Measurements from ENCODE around the gene CCDC85C.

Gene CCDC85C

GRCh38 chr14:99513183-99513694 is 90.8 kb downstream of the CCDC85C start:
- no peak for DNase-seq (ENCODE audit: low read depth)
- H3K4me3 ChIP-seq (ENCODE audit: low read length): no peak overlapping the region
- H3K27me3 ChIP-seq (replicated peaks; ENCODE audit: control insufficient read depth, insufficient read depth, low read length): no peaks in the 10 kb centered on the region
- no peaks in the 10 kb centered on the region for H3K9me3 ChIP-seq (ENCODE audit: control insufficient read depth, low read length)
- H3K9ac ChIP-seq (ENCODE audit: low read length): no peak overlapping the region
- peaks cover 14% of the 10 kb centered on the region for H3K4me1 ChIP-seq (ENCODE audit: control insufficient read depth, insufficient read depth, low read length)
- peaks cover 28% of the 10 kb centered on the region for H3K36me3 ChIP-seq (ENCODE audit: control insufficient read depth, insufficient read depth, low read length, severe bottlenecking)

DNA sequence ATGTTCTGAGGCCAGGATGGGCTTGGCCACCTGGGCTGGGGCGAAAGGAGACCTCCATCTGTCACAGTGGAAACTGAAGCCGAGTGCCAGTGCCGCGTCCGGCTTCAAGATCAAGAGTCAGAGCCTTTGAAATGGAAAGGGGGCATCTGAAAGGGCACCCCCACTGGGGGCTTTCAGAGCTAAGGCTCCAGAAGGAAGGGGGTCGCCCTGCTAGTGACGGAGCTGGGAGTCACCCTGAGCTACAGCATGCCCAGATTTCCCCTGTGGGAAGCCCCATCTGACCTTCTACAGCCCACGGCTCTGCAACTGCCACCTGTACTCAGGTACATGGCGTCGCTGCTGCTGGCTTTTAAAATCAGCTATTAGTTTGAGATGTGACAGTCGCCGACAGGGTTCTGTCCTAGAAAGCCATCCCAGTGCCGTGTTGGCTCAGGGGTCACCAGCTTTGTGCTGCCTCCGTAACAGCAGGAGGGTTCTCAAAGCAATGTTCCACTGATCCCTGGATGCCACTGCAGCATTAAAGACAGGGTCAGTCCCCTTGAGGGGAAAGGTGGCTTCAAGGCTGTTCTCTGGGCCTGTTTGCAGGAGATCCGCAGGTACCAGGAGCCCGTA is 91.3 kb downstream of the CCDC85C start:
- H3K36me3 ChIP-seq (ENCODE audit: control insufficient read depth, insufficient read depth, low read length, severe bottlenecking): peaks cover 33% of the 10 kb centered on the region
- H3K4me3 ChIP-seq (ENCODE audit: low read length): no peak overlapping the region
- H3K4me1 ChIP-seq (ENCODE audit: control insufficient read depth, insufficient read depth, low read length): peaks cover 14% of the 10 kb centered on the region
- no peaks in the 10 kb centered on the region for H3K27me3 ChIP-seq (replicated peaks; ENCODE audit: control insufficient read depth, insufficient read depth, low read length)
- no peak for DNase-seq (ENCODE audit: low read depth)
- H3K9ac ChIP-seq (ENCODE audit: low read length): no peak overlapping the region
- no peaks in the 10 kb centered on the region for H3K9me3 ChIP-seq (ENCODE audit: control insufficient read depth, low read length)

DNA sequence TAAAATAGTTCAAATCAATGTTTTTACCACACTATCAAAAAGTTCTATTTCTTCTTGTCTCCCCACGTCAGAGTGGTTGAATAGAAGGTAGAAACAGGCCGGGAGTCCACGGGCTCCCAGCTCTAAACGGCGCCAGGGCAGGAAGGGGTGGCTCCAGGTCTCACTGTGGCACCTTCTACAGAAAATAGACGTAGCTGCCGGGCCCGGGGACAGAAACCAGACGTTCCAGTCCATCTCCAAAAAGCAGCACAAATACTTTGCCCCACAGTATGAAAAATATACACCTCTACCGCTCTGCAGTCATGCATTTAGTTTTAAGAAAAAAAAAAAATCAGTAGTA is 91.9 kb downstream of the CCDC85C start:
- H3K36me3 ChIP-seq (ENCODE audit: control insufficient read depth, insufficient read depth, low read length, severe bottlenecking): peaks cover 39% of the 10 kb centered on the region
- no peak overlapping the region for H3K4me3 ChIP-seq (ENCODE audit: low read length)
- peaks cover 14% of the 10 kb centered on the region for H3K4me1 ChIP-seq (ENCODE audit: control insufficient read depth, insufficient read depth, low read length)
- H3K27me3 ChIP-seq (replicated peaks; ENCODE audit: control insufficient read depth, insufficient read depth, low read length): no peaks in the 10 kb centered on the region
- H3K9ac ChIP-seq (ENCODE audit: low read length): peak overlapping the region; percentile 56
- H3K9me3 ChIP-seq (ENCODE audit: control insufficient read depth, low read length): no peaks in the 10 kb centered on the region
- DNase-seq (ENCODE audit: low read depth): no peak

DNA sequence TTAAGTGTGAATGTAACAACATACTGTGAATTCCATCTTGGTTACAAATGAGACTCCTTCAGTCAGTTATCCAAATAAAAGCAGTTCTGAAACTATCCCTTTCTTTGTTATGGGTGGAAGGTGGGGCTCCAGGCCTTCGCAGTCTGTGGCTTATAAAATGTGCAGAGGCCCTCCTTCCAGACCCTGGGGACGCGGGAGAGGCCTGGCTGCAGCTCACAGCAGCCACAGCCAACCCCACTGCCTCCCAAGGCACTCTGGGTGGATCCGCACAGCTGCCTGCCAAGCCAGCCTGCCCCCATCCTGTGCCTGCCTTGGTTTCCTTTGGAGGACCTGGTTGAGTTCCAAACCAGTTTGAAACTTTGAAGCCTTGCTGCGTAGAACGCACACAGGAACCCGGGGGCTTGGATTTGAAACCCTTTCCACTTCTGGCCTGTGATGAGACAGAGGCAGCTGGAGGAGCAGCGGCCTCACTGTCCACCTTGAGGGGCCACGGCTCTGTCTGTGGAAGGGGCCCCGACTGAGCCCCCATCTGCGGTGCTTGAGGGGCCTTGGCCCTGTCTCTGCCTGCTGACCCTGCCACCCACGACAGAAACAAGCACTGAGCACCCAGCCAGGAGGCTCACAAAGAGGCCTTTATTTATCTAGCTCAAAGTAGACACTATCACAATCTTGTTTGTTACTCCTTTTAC is 92.4 kb downstream of the CCDC85C start:
- Histone ChIP-seq H3K36me3 (ENCODE audit: control insufficient read depth, insufficient read depth, low read length, severe bottlenecking) (peaks cover 44% of the 10 kb centered on the region), H3K4me3 (ENCODE audit: low read length) (no peak overlapping the region), H3K9ac (ENCODE audit: low read length) (peak overlapping the region; percentile 56), H3K9me3 (ENCODE audit: control insufficient read depth, low read length) (no peaks in the 10 kb centered on the region), H3K27me3 (replicated peaks; ENCODE audit: control insufficient read depth, insufficient read depth, low read length) (no peaks in the 10 kb centered on the region), H3K4me1 (ENCODE audit: control insufficient read depth, insufficient read depth, low read length) (peaks cover 14% of the 10 kb centered on the region)
- peak; percentile 68 for DNase-seq (ENCODE audit: low read depth)

DNA sequence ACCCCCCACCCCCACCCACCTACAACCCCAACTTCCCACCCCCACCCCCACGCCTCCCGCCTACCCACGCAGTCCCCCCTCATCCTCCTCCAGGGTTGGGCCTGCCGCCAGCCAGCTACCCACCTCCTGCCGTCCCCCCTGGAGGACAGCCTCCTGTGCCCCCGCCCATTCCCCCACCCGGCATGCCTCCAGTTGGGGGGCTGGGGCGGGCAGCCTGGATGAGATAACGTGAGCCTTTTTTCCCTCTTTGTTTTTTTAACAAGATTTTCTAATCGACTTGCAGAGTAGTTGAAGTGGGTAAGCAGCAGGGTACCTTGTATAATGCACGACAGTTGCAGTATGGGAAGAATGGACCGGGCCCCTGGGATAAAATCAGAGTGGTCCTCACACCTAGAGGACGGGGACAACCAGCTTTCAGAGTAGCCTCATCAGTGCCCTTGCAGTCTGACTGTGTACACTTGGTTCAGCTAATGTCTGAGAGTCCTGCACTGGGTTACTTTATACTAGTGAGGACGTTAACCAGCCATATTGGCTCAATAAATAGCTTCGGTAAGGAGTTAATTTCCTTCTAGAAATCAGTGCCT is 93.4 kb downstream of the CCDC85C start:
- H3K27me3 ChIP-seq (replicated peaks; ENCODE audit: control insufficient read depth, insufficient read depth, low read length): no peaks in the 10 kb centered on the region
- peak overlapping the region; percentile 56 for H3K9ac ChIP-seq (ENCODE audit: low read length)
- no peak overlapping the region for H3K4me3 ChIP-seq (ENCODE audit: low read length)
- H3K9me3 ChIP-seq (ENCODE audit: control insufficient read depth, low read length): no peaks in the 10 kb centered on the region
- no peak for DNase-seq (ENCODE audit: low read depth)
- peaks cover 53% of the 10 kb centered on the region for H3K36me3 ChIP-seq (ENCODE audit: control insufficient read depth, insufficient read depth, low read length, severe bottlenecking)
- H3K4me1 ChIP-seq (ENCODE audit: control insufficient read depth, insufficient read depth, low read length): peaks cover 14% of the 10 kb centered on the region

GRCh38 chr14:99509871-99510555 is 94.0 kb downstream of the CCDC85C start:
- H3K9me3 ChIP-seq (ENCODE audit: control insufficient read depth, low read length): no peaks in the 10 kb centered on the region
- H3K36me3 ChIP-seq (ENCODE audit: control insufficient read depth, insufficient read depth, low read length, severe bottlenecking): peaks cover 60% of the 10 kb centered on the region
- no peak overlapping the region for H3K9ac ChIP-seq (ENCODE audit: low read length)
- H3K4me1 ChIP-seq (ENCODE audit: control insufficient read depth, insufficient read depth, low read length): peaks cover 14% of the 10 kb centered on the region
- no peaks in the 10 kb centered on the region for H3K27me3 ChIP-seq (replicated peaks; ENCODE audit: control insufficient read depth, insufficient read depth, low read length)
- no peak for DNase-seq (ENCODE audit: low read depth)
- H3K4me3 ChIP-seq (ENCODE audit: low read length): no peak overlapping the region

DNA sequence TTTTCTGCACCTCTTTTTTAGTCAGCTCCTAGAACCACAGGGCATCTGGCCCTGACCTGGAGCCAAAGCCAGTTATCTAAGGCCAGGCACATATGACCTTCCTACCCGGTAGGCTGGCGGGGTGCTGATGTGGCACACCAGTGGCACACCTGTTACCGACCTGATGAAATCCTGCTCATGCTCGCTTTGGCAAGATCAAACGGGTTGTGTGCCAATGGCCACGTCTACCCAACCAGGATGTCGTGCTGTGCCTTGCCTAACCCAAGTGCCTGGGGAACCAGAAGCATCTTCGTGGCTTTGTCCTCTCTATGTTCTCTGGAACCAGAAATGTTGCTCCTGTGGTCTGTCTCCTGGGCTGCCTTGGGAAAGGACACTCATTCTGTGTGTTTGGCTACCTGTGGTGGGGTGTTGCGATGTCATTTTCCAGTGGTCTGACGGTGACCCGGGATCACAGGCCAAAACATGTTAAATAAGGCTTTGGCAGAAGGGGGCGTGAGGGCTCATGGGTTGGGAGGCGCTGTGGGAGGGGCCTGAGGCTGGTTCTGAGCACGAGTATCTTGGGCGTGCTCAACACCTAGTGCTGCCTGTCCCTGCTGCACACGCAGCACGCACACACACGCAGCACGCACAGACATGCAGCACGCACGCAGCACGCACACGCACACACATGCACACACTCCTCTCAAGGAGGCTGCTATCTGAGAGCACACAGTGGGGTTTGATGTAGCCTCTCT is 94.9 kb downstream of the CCDC85C start:
- Histone ChIP-seq H3K9ac (ENCODE audit: low read length) (no peak overlapping the region), H3K4me1 (ENCODE audit: control insufficient read depth, insufficient read depth, low read length) (peaks cover 14% of the 10 kb centered on the region), H3K4me3 (ENCODE audit: low read length) (no peak overlapping the region), H3K27me3 (replicated peaks; ENCODE audit: control insufficient read depth, insufficient read depth, low read length) (no peaks in the 10 kb centered on the region), H3K36me3 (ENCODE audit: control insufficient read depth, insufficient read depth, low read length, severe bottlenecking) (peaks cover 69% of the 10 kb centered on the region), H3K9me3 (ENCODE audit: control insufficient read depth, low read length) (no peaks in the 10 kb centered on the region)
- no peak for DNase-seq (ENCODE audit: low read depth)

GRCh38 chr14:99507860-99508640 is 96.0 kb downstream of the CCDC85C start:
- no peak for DNase-seq (ENCODE audit: low read depth)
- Histone ChIP-seq H3K9ac (ENCODE audit: low read length) (no peak overlapping the region), H3K4me1 (ENCODE audit: control insufficient read depth, insufficient read depth, low read length) (peaks cover 14% of the 10 kb centered on the region), H3K9me3 (ENCODE audit: control insufficient read depth, low read length) (no peaks in the 10 kb centered on the region), H3K4me3 (ENCODE audit: low read length) (no peak overlapping the region), H3K36me3 (ENCODE audit: control insufficient read depth, insufficient read depth, low read length, severe bottlenecking) (peaks cover 77% of the 10 kb centered on the region), H3K27me3 (replicated peaks; ENCODE audit: control insufficient read depth, insufficient read depth, low read length) (no peaks in the 10 kb centered on the region)

GRCh38 chr14:99506276-99506675 is 97.7 kb downstream of the CCDC85C start:
- DNase-seq (ENCODE audit: low read depth): no peak
- H3K9ac ChIP-seq (ENCODE audit: low read length): no peak overlapping the region

DNA sequence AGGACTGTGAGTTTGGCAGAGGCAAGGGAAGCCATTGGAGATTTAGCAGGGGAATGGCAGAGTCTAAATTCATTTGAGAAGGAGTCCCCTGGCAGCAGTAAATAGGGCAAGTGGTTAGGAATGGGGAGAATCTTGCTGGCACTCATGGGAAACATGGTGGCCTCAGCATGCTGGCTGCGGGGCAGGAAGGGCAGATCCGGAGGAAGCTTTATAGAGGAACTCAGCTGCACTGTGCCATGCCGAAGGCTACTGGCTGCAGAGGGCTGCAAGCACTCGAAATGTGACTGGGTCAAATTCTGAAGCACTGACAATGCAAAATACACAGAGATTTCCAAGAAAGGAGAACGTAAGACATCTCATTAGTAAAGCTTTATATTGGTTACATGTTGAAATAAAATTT is 98.9 kb downstream of the CCDC85C start:
- Histone ChIP-seq H3K9ac (ENCODE audit: low read length) (no peak overlapping the region), H3K27me3 (replicated peaks; ENCODE audit: control insufficient read depth, insufficient read depth, low read length) (no peaks in the 10 kb centered on the region), H3K4me3 (ENCODE audit: low read length) (no peak overlapping the region), H3K36me3 (ENCODE audit: control insufficient read depth, insufficient read depth, low read length, severe bottlenecking) (peaks cover 98% of the 10 kb centered on the region), H3K9me3 (ENCODE audit: control insufficient read depth, low read length) (no peaks in the 10 kb centered on the region), H3K4me1 (ENCODE audit: control insufficient read depth, insufficient read depth, low read length) (no peaks in the 10 kb centered on the region)
- no peak for DNase-seq (ENCODE audit: low read depth)

More at GRCh38 chr14:99506276-99506675, 97.7 kb downstream of the CCDC85C start:
- Histone ChIP-seq H3K4me3 (ENCODE audit: low read length) (no peak overlapping the region), H3K36me3 (ENCODE audit: control insufficient read depth, insufficient read depth, low read length, severe bottlenecking) (peaks cover 86% of the 10 kb centered on the region), H3K9me3 (ENCODE audit: control insufficient read depth, low read length) (no peaks in the 10 kb centered on the region), H3K4me1 (ENCODE audit: control insufficient read depth, insufficient read depth, low read length) (peaks cover 7% of the 10 kb centered on the region), H3K27me3 (replicated peaks; ENCODE audit: control insufficient read depth, insufficient read depth, low read length) (no peaks in the 10 kb centered on the region)

Measured in adipocyte (in vitro differentiated cells).